ENCODE results near the gene PEMT. TPM values are rescaled to one million over a fixed set of nuclear protein-coding genes. Genes with fewer than 3 reads are reported as not detected.

Gene PEMT
- total RNA-seq, 2 experiments from 2014 or later: 51.7 to 53.2 TPM

GRCh38 chr17:17511293-17511741 is 80.2 kb downstream of the PEMT start:
- ChIA-PET CTCF (interaction anchor here (1.7 to 2.4 kb wide), 2 partner anchors 14 to 131 kb away, joined by 6 to 11 read pairs; no protein-coding TSS in a partner anchor), POLR2A (interaction anchor here (1.1 kb wide), 1 partner anchor 9 kb away, joined by 3 read pairs; no protein-coding TSS in a partner anchor)
- Mint-ChIP-seq H3K9me3 (no peaks in the 10 kb centered on the region), H3K4me3 (no peak overlapping the region), H3K4me1 (ENCODE audit: low read depth) (peaks cover 17% of the 10 kb centered on the region), H3K27ac (peak overlapping the region; percentile 69), H3K36me3 (ENCODE audit: low read depth) (no peaks in the 10 kb centered on the region), H3K27me3 (no peaks in the 10 kb centered on the region)
- intact Hi-C loops (cut with micrococcal nuclease): no loop called here
- ATAC-seq (no peak), DNase-seq (no peak)
- TF ChIP-seq CTCF (IDR thresholded peaks at IDR 0.05): no peak

GRCh38 chr17:17510456-17511292 is 80.8 kb downstream of the PEMT start:
- peaks cover 14% of the 10 kb centered on the region for H3K4me1 Mint-ChIP-seq (ENCODE audit: low read depth)
- no peak overlapping the region for H3K4me3 Mint-ChIP-seq
- intact Hi-C loops (cut with micrococcal nuclease): no loop called here
- peak overlapping the region; percentile 69 for H3K27ac Mint-ChIP-seq
- no peak for TF ChIP-seq CTCF (IDR thresholded peaks at IDR 0.05)
- no peaks in the 10 kb centered on the region for H3K36me3 Mint-ChIP-seq (ENCODE audit: low read depth)
- H3K9me3 Mint-ChIP-seq: no peaks in the 10 kb centered on the region
- ChIA-PET POLR2A (interaction anchor here (1.6 kb wide), 1 partner anchor 80 kb away, joined by 4 read pairs; the partner anchor contains the start of gene PEMT), CTCF (interaction anchor here (1.1 to 2.4 kb wide), 3 partner anchors 14 to 156 kb away, joined by 3 to 11 read pairs (median 6); no protein-coding TSS in a partner anchor)
- H3K27me3 Mint-ChIP-seq: no peaks in the 10 kb centered on the region
- ATAC-seq: peak; percentile 48
- peak; percentile 27 for DNase-seq

DNA sequence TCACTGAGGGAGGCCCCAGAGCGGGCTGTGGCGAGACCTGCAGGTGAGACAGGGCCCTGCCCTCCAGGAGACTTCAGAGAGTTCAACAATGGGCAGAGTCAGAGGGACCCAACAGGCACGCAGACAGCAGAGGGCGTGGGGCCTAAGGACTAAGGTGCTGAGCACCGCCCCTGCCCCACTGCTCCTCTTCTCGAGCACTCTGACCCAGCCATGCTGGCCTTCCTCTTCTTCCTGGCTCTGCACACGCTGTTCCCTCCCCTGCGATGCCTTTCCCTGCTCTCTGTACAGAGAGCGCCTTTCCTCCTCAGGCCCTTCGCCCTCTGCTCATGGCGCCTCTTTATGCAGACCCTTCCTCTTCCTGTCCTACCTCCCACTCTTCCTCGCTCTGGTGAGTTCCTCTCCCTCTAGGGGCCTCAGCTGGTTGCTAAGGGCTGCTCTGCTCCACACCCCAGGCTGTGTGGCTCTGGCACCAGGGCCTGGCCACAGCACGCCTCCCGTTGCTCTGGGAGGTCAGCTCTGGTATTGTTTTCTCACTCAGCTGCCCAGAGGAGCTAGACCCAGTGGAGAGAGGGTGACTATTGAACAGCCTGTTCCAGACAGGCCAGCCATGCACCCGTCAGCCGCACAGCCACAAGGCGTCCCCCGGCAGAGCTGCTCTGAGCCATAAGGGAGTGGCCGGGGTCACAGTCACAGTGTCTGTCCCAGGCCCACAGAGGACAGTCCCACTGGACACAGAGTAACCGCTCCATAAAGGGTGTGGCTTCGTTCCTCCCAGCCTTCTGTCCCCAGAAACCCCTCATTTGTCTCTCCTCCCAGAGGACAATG is 81.7 kb downstream of the PEMT start:
- TF ChIP-seq CTCF (IDR thresholded peaks at IDR 0.05): no peak
- no peaks in the 10 kb centered on the region for H3K9me3 Mint-ChIP-seq
- ATAC-seq (no peak), DNase-seq (no peak)
- ChIA-PET CTCF (interaction anchor here (0.8 to 2.4 kb wide), 4 partner anchors 13 to 155 kb away, joined by 3 to 11 read pairs (median 4); no protein-coding TSS in a partner anchor), POLR2A (interaction anchor here (1.6 kb wide), 1 partner anchor 81 kb away, joined by 4 read pairs; the partner anchor contains the start of gene PEMT)
- H3K4me3 Mint-ChIP-seq: no peak overlapping the region
- no peaks in the 10 kb centered on the region for H3K36me3 Mint-ChIP-seq (ENCODE audit: low read depth)
- H3K27ac Mint-ChIP-seq: peak overlapping the region; percentile 69
- no peaks in the 10 kb centered on the region for H3K27me3 Mint-ChIP-seq
- intact Hi-C loops (cut with micrococcal nuclease): no loop called here
- peaks cover 14% of the 10 kb centered on the region for H3K4me1 Mint-ChIP-seq (ENCODE audit: low read depth)

DNA sequence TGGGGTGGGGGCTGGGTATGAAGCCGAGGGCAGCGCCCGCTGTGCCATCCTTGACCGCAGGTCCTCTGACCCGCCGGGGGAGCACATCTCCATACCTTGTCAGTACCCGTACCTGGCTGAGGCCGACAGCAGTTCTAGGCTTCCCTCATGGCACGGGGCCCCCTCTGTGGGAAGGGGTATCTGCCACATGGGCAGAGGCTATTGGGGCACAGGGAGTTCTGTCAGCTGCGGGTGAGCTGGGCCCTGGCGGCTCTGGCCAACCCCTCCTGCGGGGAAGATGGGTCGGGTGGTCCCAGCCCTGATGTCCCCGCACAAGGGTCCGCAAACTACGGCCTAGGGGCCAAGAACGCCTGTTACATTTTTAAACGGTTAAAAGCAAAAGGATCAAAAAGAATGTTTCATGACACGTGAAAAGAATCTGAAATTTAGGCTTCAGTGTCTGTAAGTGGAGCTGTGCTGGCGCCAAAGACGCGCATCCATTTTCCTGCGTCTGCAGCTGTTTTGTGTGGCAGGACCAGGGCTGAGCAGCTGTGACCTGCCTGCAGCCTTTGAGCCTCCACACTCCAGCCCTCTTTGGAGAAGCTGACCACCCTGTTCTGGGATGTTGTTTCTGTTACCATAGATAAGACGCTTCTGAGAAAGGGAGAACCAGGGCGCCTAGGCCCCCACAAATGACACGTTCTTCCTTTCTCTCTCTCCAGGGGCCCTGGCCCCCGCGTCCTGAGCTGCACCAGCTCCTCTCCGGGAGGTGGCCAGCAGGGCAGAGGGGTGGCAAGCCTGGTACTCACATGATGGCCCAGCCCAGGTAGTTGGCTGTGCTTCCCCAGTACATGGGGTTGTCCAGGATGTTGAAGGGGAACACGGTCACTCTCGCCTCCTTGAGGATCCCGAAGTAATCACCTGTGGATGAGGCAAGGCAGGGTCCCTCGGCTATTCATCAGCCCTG is 82.6 kb downstream of the PEMT start:
- Mint-ChIP-seq H3K4me3 (no peak overlapping the region), H3K9me3 (no peaks in the 10 kb centered on the region), H3K36me3 (ENCODE audit: low read depth) (no peaks in the 10 kb centered on the region), H3K27me3 (no peaks in the 10 kb centered on the region), H3K4me1 (ENCODE audit: low read depth) (peaks cover 14% of the 10 kb centered on the region), H3K27ac (no peak overlapping the region)
- DNase-seq: no peak
- intact Hi-C loops (cut with micrococcal nuclease): no loop called here
- TF ChIP-seq CTCF (IDR thresholded peaks at IDR 0.05): no peak
- no peak for ATAC-seq
- POLR2A ChIA-PET: no interaction called here
- CTCF ChIA-PET: interaction anchor here (0.8 kb wide), 2 partner anchors 12 to 154 kb away, joined by 3 to 4 read pairs; no protein-coding TSS in a partner anchor
